Ovary (tissue), 9 donors: ENCODE results near the gene KRTAP10-10. TPM values are rescaled to one million over a fixed set of nuclear protein-coding genes. Genes with fewer than 3 reads are reported as not detected.

Source experiments
- DNase-seq, 5 donors: peaks; one replicate each; pipeline ENCODE4 v3.0.0-alpha.2; 2019 to 2020
- H3K27ac ChIP-seq, 2 donors: fragments of 200-600 bp; one replicate each; pipeline versions ENCODE4 v1.5.1 to v1.8.0; 2019 to 2022
- H3K27me3 ChIP-seq: fragments of 200-600 bp; one replicate; pipeline ENCODE4 v1.8.0; 2022
- H3K36me3 ChIP-seq: fragments of 200-600 bp; sonication (generic); one replicate; pipeline ENCODE4 v1.5.1; 2019
- H3K4me1 ChIP-seq: one replicate; pipeline ENCODE4 v1.8.1; 2013; ENCODE audit warnings: mild to moderate bottlenecking, moderate library complexity; ENCODE audit not compliant: insufficient read depth
- H3K4me3 ChIP-seq: fragments of 200-600 bp; sonication (generic); one replicate; pipeline ENCODE4 v1.5.1; 2017
- H3K9me3 ChIP-seq, 2 donors: fragments of 200-600 bp in 1 of 2; sonication (generic) in 1 of 2; one replicate each; pipeline versions ENCODE4 v1.5.1 to v1.8.1; 2013 to 2019; ENCODE audit warnings: mild to moderate bottlenecking in 1 of 2, moderate library complexity in 1 of 2
- EP300 ChIP-seq: sonication (generic); formaldehyde crosslinking; IDR thresholded peaks from one replicate; pipeline ENCODE4 v1.6.1; 2017; ENCODE audit warnings: antibody characterized with exemption
- POLR2A ChIP-seq: fragments of 450-650 bp; IDR thresholded peaks from one replicate; pipeline ENCODE4 v1.6.1; 2017; ENCODE audit warnings: antibody characterized with exemption, mild to moderate bottlenecking, moderate library complexity
- WGBS, 3 donors: extraction: QIAGEN DNeasy Blood & Tissue Kit in 1 of 3; methylation state at CpG; one replicate each; pipeline versions ENCODE4 v1.1.5 to v1.1.7; 2013 to 2017; 5-methylcytosine and 5-hydroxymethylcytosine counted together
- intact Hi-C, 4 donors: fragments of 100-400 bp; cut with DNase I; formaldehyde crosslinking; loops; one replicate each; pipeline versions ENCODE4 v1.11.0 to v1.15.1; 2022 to 2023
- polyA plus RNA-seq, 2 donors: library from polyadenylated mRNA; stranded (reverse); fragments of 200-250 nt in 1 of 2; fragments of 350-450 nt in 1 of 2; fragmentation: Illumina TruSeq in 1 of 2; extraction: RNeasy Lipid Tissue Mini Kit (QIAGEN cat#74804) in 1 of 2; gene quantifications; one replicate each; pipeline ENCODE4 v1.2.3, GENCODE V29; 2013 to 2014
- total RNA-seq, 7 donors: library from RNA; depleted of rRNA in 2 of 7; stranded (reverse); fragments of >200 nt in 2 of 7; fragmentation: NEBNext Ultra II Directional in 3 of 7; extraction: Animal tissue kit (Norgen Biotek cat#: 25700) in 3 of 7; gene quantifications; one replicate each; pipeline versions ENCODE4 v1.1.0 to v1.2.4, GENCODE V29; 2016 to 2023
- TF ChIP-seq, protein P1 (sequence below), 3 donors: fragments of 450-650 bp in 2 of 3; fragments of 200-600 bp in 1 of 3; IDR thresholded peaks; one replicate each; pipeline versions ENCODE4 v1.5.1 to v1.8.0; 2016 to 2022; ENCODE audit warnings: antibody characterized with exemption in 3 of 3, mild to moderate bottlenecking in 1 of 3
- donor health status: DM: no; HTN: no; CAD: no; lungs with moderate emphysema.
- donor health status: DM: no; HTN: no; CAD: no.
- donor health status: Bipolar disorder and iron deficiency.
- donor health status: DM: yes; HTN: yes; CAD: no.
- donor health status: DM: no; HTN: no; CAD: no.
- donor health status: DM: yes; HTN: yes; CAD: no.

The KRTAP10-10 gene
- total and polyA plus RNA-seq, 9 donors = not detected

GRCh38 chr21:44664691-44665090, 27.5 kb downstream of the KRTAP10-10 start:
- H3K27me3 ChIP-seq = no peaks in the 10 kb centered on the region
- H3K4me1 ChIP-seq = no peaks in the 10 kb centered on the region
- no peak for DNase-seq
- H3K27ac ChIP-seq = no peak overlapping the region
- H3K4me3 ChIP-seq = no peak overlapping the region
- H3K9me3 ChIP-seq = no peaks in the 10 kb centered on the region
- 76 to 78% (median 77%) methylated on average over 5 of the region's 5 CpGs for WGBS, 3 donors
- intact Hi-C loops = no loop called here
- H3K36me3 ChIP-seq = no peaks in the 10 kb centered on the region
- TF ChIP-seq EP300 = no peak
- TF ChIP-seq, protein P1, sequence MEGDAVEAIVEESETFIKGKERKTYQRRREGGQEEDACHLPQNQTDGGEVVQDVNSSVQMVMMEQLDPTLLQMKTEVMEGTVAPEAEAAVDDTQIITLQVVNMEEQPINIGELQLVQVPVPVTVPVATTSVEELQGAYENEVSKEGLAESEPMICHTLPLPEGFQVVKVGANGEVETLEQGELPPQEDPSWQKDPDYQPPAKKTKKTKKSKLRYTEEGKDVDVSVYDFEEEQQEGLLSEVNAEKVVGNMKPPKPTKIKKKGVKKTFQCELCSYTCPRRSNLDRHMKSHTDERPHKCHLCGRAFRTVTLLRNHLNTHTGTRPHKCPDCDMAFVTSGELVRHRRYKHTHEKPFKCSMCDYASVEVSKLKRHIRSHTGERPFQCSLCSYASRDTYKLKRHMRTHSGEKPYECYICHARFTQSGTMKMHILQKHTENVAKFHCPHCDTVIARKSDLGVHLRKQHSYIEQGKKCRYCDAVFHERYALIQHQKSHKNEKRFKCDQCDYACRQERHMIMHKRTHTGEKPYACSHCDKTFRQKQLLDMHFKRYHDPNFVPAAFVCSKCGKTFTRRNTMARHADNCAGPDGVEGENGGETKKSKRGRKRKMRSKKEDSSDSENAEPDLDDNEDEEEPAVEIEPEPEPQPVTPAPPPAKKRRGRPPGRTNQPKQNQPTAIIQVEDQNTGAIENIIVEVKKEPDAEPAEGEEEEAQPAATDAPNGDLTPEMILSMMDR (IDR thresholded peaks at IDR 0.05) = no peak
- no peak for TF ChIP-seq POLR2A

GRCh38 chr21:44666401-44667320, 29.5 kb downstream of the KRTAP10-10 start, which contains the start of gene KRTAP12-2:
TSS of gene KRTAP12-2 (minus strand) at chr21:44666927. CDS start at chr21:44666886, 41 bp downstream.
- 62 to 81% (median 78%) methylated on average over 19 of the region's 19 CpGs for WGBS, 3 donors
- Histone ChIP-seq H3K27me3 (no peaks in the 10 kb centered on the region), H3K4me1 (no peaks in the 10 kb centered on the region), H3K9me3 (no peaks in the 10 kb centered on the region), H3K27ac (no peak within 1 kb of the TSS), H3K36me3 (no peaks in the 10 kb centered on the region), H3K4me3 (no peak within 1 kb of the TSS)
- intact Hi-C loops = no loop called here
- TF ChIP-seq, protein P1 (IDR thresholded peaks at IDR 0.05) = no peak
- TF ChIP-seq POLR2A (no peak), EP300 (no peak)
- DNase-seq = no peak

DNA sequence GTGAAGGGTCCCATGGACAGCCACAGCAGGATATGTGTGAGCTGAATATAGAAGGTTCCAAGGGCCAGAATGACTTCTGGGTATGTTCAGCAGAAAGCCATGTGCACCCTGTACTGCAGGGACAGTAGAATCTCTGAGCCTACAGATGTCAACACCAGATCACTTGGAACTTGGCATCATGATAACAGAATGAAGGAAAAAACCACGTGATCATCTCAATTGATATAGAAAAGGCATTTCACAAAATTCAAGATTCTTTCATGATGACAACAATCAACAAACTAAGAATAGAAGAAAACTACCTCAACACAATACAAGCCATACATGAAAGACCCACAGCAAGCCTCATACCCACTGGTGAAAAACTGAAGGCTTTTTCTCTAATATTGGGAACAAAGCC, 30.5 kb downstream of the KRTAP10-10 start:
- Histone ChIP-seq H3K9me3 (no peaks in the 10 kb centered on the region), H3K4me3 (no peak overlapping the region), H3K27me3 (no peaks in the 10 kb centered on the region), H3K36me3 (no peaks in the 10 kb centered on the region), H3K4me1 (no peaks in the 10 kb centered on the region), H3K27ac (no peak overlapping the region)
- WGBS, 3 donors = 63 to 80% (median 80%) methylated on average over 1 of the region's 1 CpG
- no peak for DNase-seq
- intact Hi-C loops = no loop called here
- no peak for TF ChIP-seq EP300
- no peak for TF ChIP-seq POLR2A
- TF ChIP-seq, protein P1 (IDR thresholded peaks at IDR 0.05) = no peak

DNA sequence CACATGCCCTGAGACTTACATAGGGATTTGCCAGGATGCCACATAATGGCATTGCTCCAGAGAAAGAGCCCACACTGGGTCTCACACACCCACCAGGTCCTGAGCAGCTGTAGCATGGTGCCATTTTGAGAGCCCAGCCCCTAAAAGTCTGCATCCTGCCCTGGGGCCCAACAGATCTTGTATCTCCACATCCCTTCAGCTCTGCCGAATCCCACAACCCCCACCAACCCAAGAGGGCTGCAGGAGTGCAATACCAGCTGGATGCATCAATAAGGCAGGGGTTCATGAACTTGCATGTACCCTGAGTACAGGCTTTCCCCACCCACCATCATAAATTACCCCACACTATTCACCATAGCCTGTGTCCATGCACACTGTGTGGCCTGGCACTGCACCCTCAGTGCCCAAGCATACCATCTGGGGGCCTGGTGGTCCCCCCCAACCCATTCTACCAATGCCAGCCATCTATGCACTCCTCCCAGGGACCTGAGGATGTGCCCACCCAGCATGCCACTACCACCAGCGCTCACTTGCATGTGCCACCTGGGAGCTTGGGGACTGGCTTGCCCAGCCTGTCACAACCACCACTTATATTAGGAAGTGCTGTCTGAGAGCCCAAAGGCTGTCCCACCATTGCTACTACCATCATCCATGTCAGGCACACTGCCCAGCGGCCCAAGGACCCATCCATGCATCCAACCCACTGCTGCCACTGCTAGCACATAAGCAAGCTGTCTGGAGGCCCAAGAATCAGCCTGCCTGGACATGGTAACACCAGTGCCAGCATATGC, 33.7 kb downstream of the KRTAP10-10 start:
- Histone ChIP-seq H3K27me3 (no peaks in the 10 kb centered on the region), H3K4me3 (no peak overlapping the region), H3K27ac (no peak overlapping the region), H3K36me3 (no peaks in the 10 kb centered on the region), H3K4me1 (no peaks in the 10 kb centered on the region), H3K9me3 (no peaks in the 10 kb centered on the region)
- DNase-seq = no peak
- 57 to 83% (median 83%) methylated on average over 3 of the region's 3 CpGs for WGBS, 3 donors
- intact Hi-C loops = no loop called here
- TF ChIP-seq EP300 (no peak), POLR2A (no peak)
- TF ChIP-seq, protein P1 (IDR thresholded peaks at IDR 0.05) = no peak
